ENCODE data around the gene FOXO3.

The FOXO3 gene

GRCh38 chr6:108598305-108598863, 37.7 kb downstream of the FOXO3 start:
- DNase-seq, result no peak

GRCh38 chr6:108604156-108604555, 43.4 kb downstream of the FOXO3 start:
- no peak for DNase-seq

- DNase-seq, result no peak
These were observed 45.6 kb downstream of the FOXO3 start for GRCh38 chr6:108606250-108606690.

GRCh38 chr6:108608453-108609275, 47.9 kb downstream of the FOXO3 start:
- no peak for DNase-seq

- DNase-seq, result no peak
These were observed 48.6 kb downstream of the FOXO3 start for GRCh38 chr6:108609276-108609769.

GRCh38 chr6:108610270-108610839, 49.6 kb downstream of the FOXO3 start:
- DNase-seq, result no peak

- no peak for DNase-seq
These were observed 50.4 kb downstream of the FOXO3 start for GRCh38 chr6:108610957-108611586.

GRCh38 chr6:108612852-108613251, 52.1 kb downstream of the FOXO3 start:
- DNase-seq, result no peak

GRCh38 chr6:108616544-108616943, 55.8 kb downstream of the FOXO3 start:
- no peak for DNase-seq

GRCh38 chr6:108616973-108617372, 56.3 kb downstream of the FOXO3 start:
- no peak for DNase-seq

- DNase-seq, result no peak
These were observed 58.0 kb downstream of the FOXO3 start for GRCh38 chr6:108618623-108619152.

- DNase-seq, result no peak
These were observed 58.9 kb downstream of the FOXO3 start for GRCh38 chr6:108619431-108620197.

GRCh38 chr6:108621117-108621516, 60.4 kb downstream of the FOXO3 start:
- no peak for DNase-seq

GRCh38 chr6:108622641-108623298, 62.1 kb downstream of the FOXO3 start:
- no peak for DNase-seq

GRCh38 chr6:108623995-108624394, 63.3 kb downstream of the FOXO3 start:
- no peak for DNase-seq

- DNase-seq, result no peak
These were observed 64.9 kb downstream of the FOXO3 start for GRCh38 chr6:108625581-108625980.

- DNase-seq, result no peak
These were observed 66.1 kb downstream of the FOXO3 start for GRCh38 chr6:108626777-108627176.

GRCh38 chr6:108627692-108628550, 67.2 kb downstream of the FOXO3 start:
- no peak for DNase-seq

- DNase-seq, result no peak
These were observed 69.5 kb downstream of the FOXO3 start for GRCh38 chr6:108630050-108630714.

- DNase-seq, result no peak
These were observed 71.7 kb downstream of the FOXO3 start for GRCh38 chr6:108632441-108632840.

Measured in activated gamma-delta T cell (primary cell).